ENCODE data around the gene PDE8A.

- TF ChIP-seq GATA2 (IDR thresholded peaks at IDR 0.05; ENCODE audit: low read depth, low read length) (no peak), GATA3 (IDR thresholded peaks at IDR 0.05; ENCODE audit: low read depth, low read length) (no peak)
Measured at GRCh38 chr15:85162237-85162636, 180.6 kb downstream of the PDE8A start.
